Natural killer cell (primary cell): ENCODE results near the gene ANKRD10. TPM values are rescaled to one million over a fixed set of nuclear protein-coding genes. Genes with fewer than 3 reads are reported as not detected.

Experiments
- ATAC-seq, 3 donors: fragments of 150-1000 bp in 2 of 3; fragments of 200-7000 bp in 1 of 3; cut with Tn5 transposase; 1 replicate in 1 of 3; 2 replicates in 2 of 3; pipeline ENCODE4 v1.10.0; 2021; ENCODE audit warnings: mild to moderate bottlenecking in 2 of 3, moderate library complexity in 2 of 3
- DNase-seq, 2 donors: peaks; one replicate each; pipeline versions ENCODE4 v3.0.0 to v3.0.0-alpha.2; 2013 to 2021; ENCODE audit warnings: mixed read lengths in 1 of 2
- H3K27ac ChIP-seq: one replicate; pipeline ENCODE4 v1.5.1; 2013; ENCODE audit warnings: mild to moderate bottlenecking, low read length
- H3K27me3 ChIP-seq: one replicate; pipeline ENCODE4 v1.6.1; 2013; ENCODE audit warnings: low read length; ENCODE audit not compliant: control insufficient read depth, insufficient read depth
- H3K36me3 ChIP-seq: one replicate; pipeline ENCODE4 v1.6.1; 2013; ENCODE audit warnings: low read length; ENCODE audit not compliant: control insufficient read depth, insufficient read depth
- H3K4me1 ChIP-seq: one replicate; pipeline ENCODE4 v1.6.1; 2013; ENCODE audit warnings: low read length; ENCODE audit not compliant: control insufficient read depth, insufficient read depth
- H3K4me3 ChIP-seq: one replicate; pipeline ENCODE4 v1.5.1; 2013; ENCODE audit warnings: low read length
- H3K9me3 ChIP-seq: one replicate; pipeline ENCODE4 v1.6.1; 2013; ENCODE audit warnings: low read length; ENCODE audit not compliant: control insufficient read depth, insufficient read depth
- H3K27ac Mint-ChIP-seq, 2 donors: one replicate each; pipeline ENCODE4 v1.8.0; 2022; ENCODE audit warnings: mild to moderate bottlenecking in 2 of 2, mixed read lengths in 2 of 2, moderate library complexity in 1 of 2
- H3K27me3 Mint-ChIP-seq, 2 donors: one replicate each; pipeline ENCODE4 v1.8.0; 2022; ENCODE audit warnings: low read depth in 2 of 2, mixed read lengths in 2 of 2
- H3K36me3 Mint-ChIP-seq: one replicate; pipeline ENCODE4 v1.8.0; 2022; ENCODE audit warnings: mixed read lengths
- H3K4me1 Mint-ChIP-seq, 2 donors: one replicate each; pipeline ENCODE4 v1.8.0; 2022; ENCODE audit warnings: mixed read lengths in 2 of 2
- H3K4me3 Mint-ChIP-seq: one replicate; pipeline ENCODE4 v1.8.0; 2022; ENCODE audit warnings: mild to moderate bottlenecking, moderate library complexity, mixed read lengths
- H3K9me3 Mint-ChIP-seq, 2 donors: one replicate each; pipeline ENCODE4 v1.8.0; 2022; ENCODE audit warnings: mixed read lengths in 2 of 2
- CTCF ChIP-seq: fragments of 200-600 bp; IDR thresholded peaks from one replicate; pipeline ENCODE4 v1.8.0; 2022; ENCODE audit warnings: antibody characterized with exemption
- WGBS: methylation state at CpG from one replicate; pipeline ENCODE4 v1.1.7; 2013; ENCODE audit warnings: missing lambda C conversion rate; ENCODE audit not compliant: insufficient coverage; 5-methylcytosine and 5-hydroxymethylcytosine counted together
- intact Hi-C: fragments of 100-400 bp; cut with micrococcal nuclease; formaldehyde crosslinking; loops from one replicate; pipeline ENCODE4 v1.14.2; 2022
- total RNA-seq, 4 donors: library from RNA; stranded (reverse); fragments of 120-200 nt in 1 of 4; gene quantifications; one replicate each; pipeline versions ENCODE4 v1.2.3 to v1.2.4, GENCODE V29; 2013 to 2022

Gene ANKRD10
- total RNA-seq, 3 donors from 2014 or later (not counting 1 experiment from before 2014, with no cell fraction given), result 173 to 221 (median 185) TPM

GRCh38 chr13:110869805-110870706 is 44.8 kb downstream of the ANKRD10 start:
- ATAC-seq (peak; percentile 31 to 89 (median 80)), DNase-seq (peak; percentile 6 to 26)
- H3K36me3 ChIP-seq, result no peaks in the 10 kb centered on the region
- no peaks in the 10 kb centered on the region for H3K9me3 Mint-ChIP-seq
- H3K27ac Mint-ChIP-seq, result peak overlapping the region in 1 of 2 donors; percentile 49
- H3K9me3 ChIP-seq, result no peaks in the 10 kb centered on the region
- peaks cover 24% of the 10 kb centered on the region for H3K4me1 ChIP-seq
- H3K36me3 Mint-ChIP-seq, result no peaks in the 10 kb centered on the region
- H3K4me1 Mint-ChIP-seq, result peaks cover 9 to 24% of the 10 kb centered on the region in 2 donors
- no peak for TF ChIP-seq CTCF
- peaks cover 20% of the 10 kb centered on the region for H3K27me3 ChIP-seq
- no peak overlapping the region for H3K4me3 ChIP-seq
- WGBS, result 47% methylated on average over 33 of the region's 34 CpGs
- H3K27ac ChIP-seq, result no peak overlapping the region
- peak overlapping the region; percentile 64 for H3K4me3 Mint-ChIP-seq
- peaks cover 33 to 38% of the 10 kb centered on the region in 2 donors for H3K27me3 Mint-ChIP-seq
- intact Hi-C loops, result no loop called here

GRCh38 chr13:110869231-110869804 is 45.6 kb downstream of the ANKRD10 start:
- ATAC-seq (no peak), DNase-seq (no peak)
- Histone ChIP-seq H3K36me3 (no peaks in the 10 kb centered on the region), H3K9me3 (no peaks in the 10 kb centered on the region), H3K4me3 (no peak overlapping the region), H3K27ac (no peak overlapping the region), H3K27me3 (peaks cover 20% of the 10 kb centered on the region), H3K4me1 (peaks cover 17% of the 10 kb centered on the region)
- Mint-ChIP-seq H3K4me3 (peak overlapping the region; percentile 64), H3K27me3 (peaks cover 34 to 36% of the 10 kb centered on the region in 2 donors), H3K9me3 (no peaks in the 10 kb centered on the region), H3K36me3 (no peaks in the 10 kb centered on the region), H3K27ac (peak overlapping the region in 1 of 2 donors; percentile 49), H3K4me1 (peaks cover 5 to 24% of the 10 kb centered on the region in 2 donors)
- intact Hi-C loops, result no loop called here
- WGBS, result 73% methylated on average over 21 of the region's 22 CpGs
- TF ChIP-seq CTCF, result no peak

- Histone ChIP-seq H3K4me3 (no peak overlapping the region), H3K27ac (no peak overlapping the region), H3K4me1 (peaks cover 14% of the 10 kb centered on the region), H3K36me3 (no peaks in the 10 kb centered on the region), H3K9me3 (no peaks in the 10 kb centered on the region), H3K27me3 (peaks cover 17% of the 10 kb centered on the region)
- no peaks in the 10 kb centered on the region for H3K36me3 Mint-ChIP-seq
- H3K4me3 Mint-ChIP-seq, result no peak overlapping the region
- no peak for DNase-seq
- intact Hi-C loops, result no loop called here
- peaks cover 34 to 42% of the 10 kb centered on the region in 2 donors for H3K27me3 Mint-ChIP-seq
- H3K9me3 Mint-ChIP-seq, result no peaks in the 10 kb centered on the region
- no peak overlapping the region for H3K27ac Mint-ChIP-seq
- no peak for ATAC-seq
- peaks cover 5 to 24% of the 10 kb centered on the region in 2 donors for H3K4me1 Mint-ChIP-seq
- no peak for TF ChIP-seq CTCF
- 85% methylated on average over 5 of the region's 5 CpGs for WGBS
Observed at GRCh38 chr13:110868720-110869119, 46.1 kb downstream of the ANKRD10 start.
